HEK293 (cell line): ENCODE data around the gene WBP1.

Experiments used
- CTCF ChIA-PET: fragments of 350-600 bp; formaldehyde crosslinking; extraction: SDS; loops from one replicate; lab custom pipeline; 2021; ENCODE audit warnings: antibody characterized with exemption; lab: Yijun Ruan, JAX
- POLR2A ChIA-PET: fragments of 300-600 bp; formaldehyde crosslinking; extraction: SDS; loops from one replicate; lab custom pipeline; 2020; ENCODE audit warnings: antibody characterized with exemption, inconsistent platforms; lab: Yijun Ruan, JAX
- H3K27ac ChIP-seq: fragments of 200-500 bp; sonication (Bioruptor generic); 2 replicates; pipeline ENCODE4 v1.5.1; 2014; ENCODE audit warnings: low read depth, low read length, control low read depth, inconsistent platforms; ENCODE audit errors: extremely low read depth
- H3K36me3 ChIP-seq, 2 experiments: fragments of 200-500 bp in 1 of 2; sonication (Bioruptor generic) in 1 of 2; 1 replicate in 1 of 2; 2 replicates in 1 of 2; pipeline ENCODE4 v1.5.1; 2014 to 2017; ENCODE audit warnings: inconsistent platforms in 2 of 2, low read length in 2 of 2; ENCODE audit not compliant: control insufficient read depth in 2 of 2, insufficient read depth in 1 of 2
- H3K4me1 ChIP-seq: fragments of 200-500 bp; sonication (Bioruptor generic); 2 replicates; pipeline ENCODE4 v1.5.1; 2014; ENCODE audit warnings: mild to moderate bottlenecking, low read length, inconsistent platforms; ENCODE audit not compliant: control insufficient read depth, insufficient read depth
- H3K4me3 ChIP-seq: 2 replicates; pipeline ENCODE4 v1.5.1; 2011; ENCODE audit warnings: low read depth, mild to moderate bottlenecking, control low read depth, low read length, moderate library complexity
- H3K9me3 ChIP-seq: fragments of 200-500 bp; sonication (Bioruptor generic); 2 replicates; pipeline ENCODE4 v1.5.1; 2014; ENCODE audit warnings: low read depth, low read length, inconsistent platforms; ENCODE audit not compliant: control insufficient read depth, insufficient read depth
- FEZF1 ChIP-seq: fragments of 450-650 bp; formaldehyde crosslinking; IDR thresholded peaks from 2 replicates; pipeline ENCODE4 v1.5.1; 2016; ENCODE audit warnings: missing biosample characterization, missing genetic modification characterization
- HOXD13 ChIP-seq: sonication (generic); formaldehyde crosslinking; IDR thresholded peaks from 2 replicates; pipeline ENCODE4 v1.8.0; 2022; ENCODE audit warnings: missing genetic modification reagents, borderline replicate concordance
- KLF7 ChIP-seq: fragments of 450-650 bp; formaldehyde crosslinking; IDR thresholded peaks from 2 replicates; pipeline ENCODE4 v1.5.1; 2016; ENCODE audit warnings: missing biosample characterization, missing genetic modification characterization, borderline replicate concordance
- PRDM1 ChIP-seq: fragments of 450-650 bp; formaldehyde crosslinking; IDR thresholded peaks from 2 replicates; pipeline ENCODE4; 2016; ENCODE audit warnings: missing biosample characterization, missing genetic modification characterization
- REPIN1 ChIP-seq: fragments of 450-650 bp; formaldehyde crosslinking; IDR thresholded peaks from 2 replicates; pipeline ENCODE4 v1.5.1; 2017; ENCODE audit warnings: missing biosample characterization, missing genetic modification characterization, low read depth
- SP3 ChIP-seq: fragments of 450-650 bp; formaldehyde crosslinking; IDR thresholded peaks from 2 replicates; pipeline ENCODE4 v1.5.1; 2016; ENCODE audit warnings: missing biosample characterization, missing genetic modification characterization
- ZFP37 ChIP-seq: fragments of 450-650 bp; formaldehyde crosslinking; IDR thresholded peaks from 2 replicates; pipeline ENCODE4 v1.5.1; 2016; ENCODE audit warnings: missing biosample characterization, missing genetic modification characterization
- ZNF114 ChIP-seq: fragments of 450-650 bp; formaldehyde crosslinking; IDR thresholded peaks from 2 replicates; pipeline ENCODE4 v1.5.0; 2017; ENCODE audit warnings: missing biosample characterization, missing genetic modification characterization
- ZNF133 ChIP-seq: fragments of 450-650 bp; formaldehyde crosslinking; IDR thresholded peaks from 2 replicates; pipeline ENCODE4 v1.5.1; 2016; ENCODE audit warnings: missing biosample characterization, missing genetic modification characterization
- ZNF23 ChIP-seq: fragments of 450-650 bp; formaldehyde crosslinking; IDR thresholded peaks from 2 replicates; pipeline ENCODE4 v1.5.1; 2016; ENCODE audit warnings: missing biosample characterization, missing genetic modification characterization, borderline replicate concordance
- ZNF404 ChIP-seq: fragments of 450-650 bp; formaldehyde crosslinking; IDR thresholded peaks from 2 replicates; pipeline ENCODE4 v1.5.1; 2017; ENCODE audit warnings: missing biosample characterization, missing genetic modification characterization
- ZNF433 ChIP-seq: fragments of 450-650 bp; formaldehyde crosslinking; IDR thresholded peaks from 2 replicates; pipeline ENCODE4 v1.5.1; 2016; ENCODE audit warnings: missing biosample characterization, missing genetic modification characterization, low read depth
- ZNF514 ChIP-seq: fragments of 450-650 bp; formaldehyde crosslinking; IDR thresholded peaks from 2 replicates; pipeline ENCODE4 v1.5.1; 2016; ENCODE audit warnings: missing biosample characterization, missing genetic modification characterization
- ZNF558 ChIP-seq: fragments of 450-650 bp; formaldehyde crosslinking; IDR thresholded peaks from 2 replicates; pipeline ENCODE4 v1.5.1; 2016; ENCODE audit warnings: missing biosample characterization, missing genetic modification characterization
- ZNF571 ChIP-seq: fragments of 450-650 bp; formaldehyde crosslinking; IDR thresholded peaks from 2 replicates; pipeline ENCODE4 v1.5.0; 2017; ENCODE audit warnings: missing biosample characterization, missing genetic modification characterization
- ZNF596 ChIP-seq: fragments of 450-650 bp; IDR thresholded peaks from 2 replicates; pipeline ENCODE4 v1.5.0; 2018; ENCODE audit warnings: missing biosample characterization, mild to moderate bottlenecking, missing genetic modification characterization, moderate library complexity
- ZNF610 ChIP-seq: fragments of 450-650 bp; formaldehyde crosslinking; IDR thresholded peaks from 2 replicates; pipeline ENCODE4 v1.5.1; 2016; ENCODE audit warnings: missing biosample characterization, missing genetic modification characterization, borderline replicate concordance
- ZNF621 ChIP-seq: fragments of 450-650 bp; formaldehyde crosslinking; IDR thresholded peaks from 2 replicates; pipeline ENCODE4 v1.5.1; 2017; ENCODE audit warnings: missing biosample characterization, missing genetic modification characterization
- ZNF660 ChIP-seq: fragments of 450-650 bp; IDR thresholded peaks from 2 replicates; pipeline ENCODE4 v1.5.1; 2018; ENCODE audit warnings: missing biosample characterization, mild to moderate bottlenecking, missing genetic modification characterization
- ZNF664 ChIP-seq: fragments of 450-650 bp; formaldehyde crosslinking; IDR thresholded peaks from 2 replicates; pipeline ENCODE4 v1.5.1; 2016; ENCODE audit warnings: missing biosample characterization, missing genetic modification characterization
- ZNF670 ChIP-seq: fragments of 450-650 bp; formaldehyde crosslinking; IDR thresholded peaks from 2 replicates; pipeline ENCODE4 v1.5.1; 2016; ENCODE audit warnings: missing biosample characterization, missing genetic modification characterization, low read depth
- ZNF777 ChIP-seq: fragments of 450-650 bp; formaldehyde crosslinking; IDR thresholded peaks from 2 replicates; pipeline ENCODE4 v1.5.1; 2017; ENCODE audit warnings: missing biosample characterization, missing genetic modification characterization, borderline replicate concordance
- ZSCAN30 ChIP-seq: fragments of 450-650 bp; IDR thresholded peaks from 2 replicates; pipeline ENCODE4 v1.5.1; 2018; ENCODE audit warnings: missing biosample characterization, mild to moderate bottlenecking, missing genetic modification characterization, moderate library complexity
- TF ChIP-seq, protein P1 (sequence below): fragments of 450-650 bp; formaldehyde crosslinking; IDR thresholded peaks from 2 replicates; pipeline ENCODE4; 2016; ENCODE audit warnings: missing biosample characterization, missing genetic modification characterization
- TF ChIP-seq, protein P2 (sequence below): fragments of 450-650 bp; IDR thresholded peaks from 2 replicates; pipeline ENCODE4 v1.5.1; 2018; ENCODE audit warnings: missing biosample characterization, mild to moderate bottlenecking, missing genetic modification characterization
- TF ChIP-seq, protein P3 (sequence below): fragments of 450-650 bp; formaldehyde crosslinking; IDR thresholded peaks from 2 replicates; pipeline ENCODE4 v1.5.1; 2016; ENCODE audit warnings: missing biosample characterization, missing genetic modification characterization
- TF ChIP-seq, protein P4 (sequence below): fragments of 450-650 bp; formaldehyde crosslinking; IDR thresholded peaks from 2 replicates; pipeline ENCODE4 v1.5.1; 2016; ENCODE audit warnings: missing biosample characterization, missing genetic modification characterization
- TF ChIP-seq, protein P5 (sequence below): fragments of 450-650 bp; formaldehyde crosslinking; IDR thresholded peaks from 2 replicates; pipeline ENCODE4 v1.5.1; 2016; ENCODE audit warnings: missing biosample characterization, missing genetic modification characterization

The WBP1 gene

DNA sequence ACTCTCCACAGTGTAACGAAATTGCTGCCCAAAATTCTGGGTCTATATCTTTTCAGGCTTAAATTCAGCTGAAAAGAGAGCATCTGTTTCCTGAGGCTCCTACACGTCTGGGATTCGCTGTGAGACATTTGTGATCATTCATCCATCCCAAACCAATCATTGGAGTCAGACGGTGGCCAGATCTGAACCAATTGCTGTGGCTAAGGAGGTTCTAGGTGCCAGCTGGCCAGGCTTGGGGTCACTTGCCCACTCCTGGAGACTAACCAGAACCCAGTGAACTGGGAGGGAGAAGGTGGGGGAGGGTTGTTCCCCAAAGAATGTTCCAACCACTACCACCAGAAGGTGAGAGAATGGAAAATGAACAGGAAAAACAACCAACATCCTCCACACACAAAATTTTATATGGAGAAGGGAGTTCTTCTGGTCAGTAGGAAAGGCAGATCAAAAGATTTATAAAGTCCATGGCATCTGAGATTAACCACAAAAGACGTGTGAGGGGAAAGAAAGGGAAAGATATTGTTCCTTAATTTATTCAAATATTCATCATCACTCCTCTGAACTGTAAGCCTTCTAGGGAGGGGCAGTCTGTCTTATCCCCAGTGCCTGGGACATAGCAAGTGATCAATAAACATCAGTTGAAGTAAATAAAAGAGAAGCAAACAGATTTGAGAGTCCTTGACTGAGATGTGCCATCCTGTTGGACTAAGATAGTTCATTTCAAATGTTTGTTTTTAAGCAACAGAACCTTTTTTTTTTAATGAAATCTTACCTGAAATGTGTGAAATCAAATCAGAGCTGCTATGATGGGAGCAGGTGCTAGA is 13.5 kb upstream of the WBP1 start:
- ChIA-PET CTCF (interaction anchor here (0.6 kb wide), 2 partner anchors 13 to 669 kb away, joined by 3 read pairs; no protein-coding TSS in a partner anchor), POLR2A (interaction anchor here (0.8 kb wide), 1 partner anchor 13 kb away, joined by 4 read pairs; the partner anchor contains the start of gene WBP1)
- peaks cover 7% of the 10 kb centered on the region for H3K4me1 ChIP-seq
- TF ChIP-seq ZNF433 (tag by site-specific recombination): no peak
- no peak for TF ChIP-seq REPIN1
- 0 out of 2 replicates have a peak, but pooled peaks have one; percentile 9 for TF ChIP-seq ZNF664
- no peak for TF ChIP-seq ZNF558
- peak; percentile 27; the same call in 1 of the 2 replicates for TF ChIP-seq FEZF1 (tag by site-specific recombination)
- TF ChIP-seq KLF7 (tag by site-specific recombination): no peak
- TF ChIP-seq HOXD13 (CRISPR knock-in tag): no peak
- no peak for TF ChIP-seq ZSCAN30 (tag by site-specific recombination)
- TF ChIP-seq, protein P1, sequence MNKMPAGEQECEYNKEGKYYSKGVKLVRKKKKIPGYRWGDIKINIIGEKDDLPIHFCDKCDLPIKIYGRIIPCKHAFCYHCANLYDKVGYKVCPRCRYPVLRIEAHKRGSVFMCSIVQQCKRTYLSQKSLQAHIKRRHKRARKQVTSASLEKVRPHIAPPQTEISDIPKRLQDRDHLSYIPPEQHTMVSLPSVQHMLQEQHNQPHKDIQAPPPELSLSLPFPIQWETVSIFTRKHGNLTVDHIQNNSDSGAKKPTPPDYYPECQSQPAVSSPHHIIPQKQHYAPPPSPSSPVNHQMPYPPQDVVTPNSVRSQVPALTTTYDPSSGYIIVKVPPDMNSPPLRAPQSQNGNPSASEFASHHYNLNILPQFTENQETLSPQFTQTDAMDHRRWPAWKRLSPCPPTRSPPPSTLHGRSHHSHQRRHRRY (tag by site-specific recombination): no peak
- TF ChIP-seq ZNF571 (tag by site-specific recombination): no peak
- TF ChIP-seq ZNF596 (tag by site-specific recombination): no peak
- no peak for TF ChIP-seq ZNF777 (tag by site-specific recombination)
- no peak for TF ChIP-seq ZNF660 (tag by site-specific recombination)
- TF ChIP-seq ZNF670 (tag by site-specific recombination): no peak
- TF ChIP-seq ZNF610 (tag by site-specific recombination): no peak
- TF ChIP-seq, all 188 proteins: peak for 2
- Histone ChIP-seq H3K36me3 (peaks cover 0 to 2% of the 10 kb centered on the region in 2 experiments; a peak in 1 of 3 replicates), H3K27ac (no peak overlapping the region), H3K9me3 (no peaks in the 10 kb centered on the region), H3K4me3 (no peak overlapping the region; the same call in 1 of the 2 replicates)

DNA sequence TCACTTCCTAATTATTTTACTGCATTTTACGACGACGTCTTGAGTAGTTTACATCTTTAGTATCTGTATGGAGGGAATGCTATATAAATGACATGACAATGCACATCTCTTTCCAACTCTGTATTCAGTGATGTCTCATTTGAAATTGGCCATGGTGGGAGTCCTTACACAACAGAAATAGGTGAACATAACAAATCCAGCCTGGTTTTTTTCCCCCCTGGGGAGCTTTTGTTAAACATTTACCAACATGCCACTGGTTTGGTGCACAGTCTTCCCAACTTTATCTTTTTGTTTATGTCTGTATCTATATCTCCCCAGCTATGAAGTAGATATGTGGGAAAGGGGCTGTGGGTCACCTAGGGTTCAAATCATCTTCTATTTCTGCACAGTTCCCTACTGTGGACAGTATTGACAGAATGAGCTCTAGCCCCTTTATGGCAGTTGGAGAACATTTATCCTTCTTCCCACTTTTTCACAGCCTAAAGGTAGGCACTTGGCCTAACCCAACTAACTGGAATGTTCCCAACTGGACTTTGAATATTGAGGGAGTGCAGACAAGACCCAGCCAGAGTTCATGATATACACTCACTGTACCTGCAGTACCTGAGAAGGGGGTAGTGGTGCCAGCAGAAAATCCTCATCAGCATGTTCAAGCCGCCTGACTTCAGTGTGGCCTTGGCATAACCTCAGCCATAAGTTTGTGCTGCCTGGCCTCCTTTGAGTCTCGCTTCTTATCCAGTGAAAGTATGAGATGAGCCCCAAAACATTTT is 10.8 kb upstream of the WBP1 start:
- Histone ChIP-seq H3K4me3 (no peak overlapping the region), H3K27ac (no peak overlapping the region), H3K4me1 (peaks cover 7% of the 10 kb centered on the region), H3K9me3 (no peaks in the 10 kb centered on the region), H3K36me3 (no peaks in the 10 kb centered on the region)
- ChIA-PET POLR2A (no interaction called here), CTCF (interaction anchor here (0.7 kb wide), 1 partner anchor 620 kb away, joined by 3 read pairs; no protein-coding TSS in a partner anchor)
- TF ChIP-seq ZNF114 (tag by site-specific recombination) (no peak), PRDM1 (tag by site-specific recombination) (no peak), ZNF133 (tag by site-specific recombination) (no peak), ZNF404 (tag by site-specific recombination) (no peak), SP3 (no peak), ZNF514 (tag by site-specific recombination) (no peak), ZNF23 (tag by site-specific recombination) (no peak), ZNF621 (tag by site-specific recombination) (no peak), ZFP37 (tag by site-specific recombination) (no peak)
- TF ChIP-seq, protein P2, sequence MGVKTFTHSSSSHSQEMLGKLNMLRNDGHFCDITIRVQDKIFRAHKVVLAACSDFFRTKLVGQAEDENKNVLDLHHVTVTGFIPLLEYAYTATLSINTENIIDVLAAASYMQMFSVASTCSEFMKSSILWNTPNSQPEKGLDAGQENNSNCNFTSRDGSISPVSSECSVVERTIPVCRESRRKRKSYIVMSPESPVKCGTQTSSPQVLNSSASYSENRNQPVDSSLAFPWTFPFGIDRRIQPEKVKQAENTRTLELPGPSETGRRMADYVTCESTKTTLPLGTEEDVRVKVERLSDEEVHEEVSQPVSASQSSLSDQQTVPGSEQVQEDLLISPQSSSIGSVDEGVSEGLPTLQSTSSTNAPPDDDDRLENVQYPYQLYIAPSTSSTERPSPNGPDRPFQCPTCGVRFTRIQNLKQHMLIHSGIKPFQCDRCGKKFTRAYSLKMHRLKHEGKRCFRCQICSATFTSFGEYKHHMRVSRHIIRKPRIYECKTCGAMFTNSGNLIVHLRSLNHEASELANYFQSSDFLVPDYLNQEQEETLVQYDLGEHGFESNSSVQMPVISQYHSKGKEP (tag by site-specific recombination): no peak
- TF ChIP-seq, protein P3, sequence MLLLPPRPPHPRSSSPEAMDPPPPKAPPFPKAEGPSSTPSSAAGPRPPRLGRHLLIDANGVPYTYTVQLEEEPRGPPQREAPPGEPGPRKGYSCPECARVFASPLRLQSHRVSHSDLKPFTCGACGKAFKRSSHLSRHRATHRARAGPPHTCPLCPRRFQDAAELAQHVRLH (tag by site-specific recombination): no peak
- TF ChIP-seq, protein P4, sequence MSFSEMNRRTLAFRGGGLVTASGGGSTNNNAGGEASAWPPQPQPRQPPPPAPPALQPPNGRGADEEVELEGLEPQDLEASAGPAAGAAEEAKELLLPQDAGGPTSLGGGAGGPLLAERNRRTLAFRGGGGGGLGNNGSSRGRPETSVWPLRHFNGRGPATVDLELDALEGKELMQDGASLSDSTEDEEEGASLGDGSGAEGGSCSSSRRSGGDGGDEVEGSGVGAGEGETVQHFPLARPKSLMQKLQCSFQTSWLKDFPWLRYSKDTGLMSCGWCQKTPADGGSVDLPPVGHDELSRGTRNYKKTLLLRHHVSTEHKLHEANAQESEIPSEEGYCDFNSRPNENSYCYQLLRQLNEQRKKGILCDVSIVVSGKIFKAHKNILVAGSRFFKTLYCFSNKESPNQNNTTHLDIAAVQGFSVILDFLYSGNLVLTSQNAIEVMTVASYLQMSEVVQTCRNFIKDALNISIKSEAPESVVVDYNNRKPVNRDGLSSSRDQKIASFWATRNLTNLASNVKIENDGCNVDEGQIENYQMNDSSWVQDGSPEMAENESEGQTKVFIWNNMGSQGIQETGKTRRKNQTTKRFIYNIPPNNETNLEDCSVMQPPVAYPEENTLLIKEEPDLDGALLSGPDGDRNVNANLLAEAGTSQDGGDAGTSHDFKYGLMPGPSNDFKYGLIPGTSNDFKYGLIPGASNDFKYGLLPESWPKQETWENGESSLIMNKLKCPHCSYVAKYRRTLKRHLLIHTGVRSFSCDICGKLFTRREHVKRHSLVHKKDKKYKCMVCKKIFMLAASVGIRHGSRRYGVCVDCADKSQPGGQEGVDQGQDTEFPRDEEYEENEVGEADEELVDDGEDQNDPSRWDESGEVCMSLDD (tag by site-specific recombination): no peak
- TF ChIP-seq, protein P5, sequence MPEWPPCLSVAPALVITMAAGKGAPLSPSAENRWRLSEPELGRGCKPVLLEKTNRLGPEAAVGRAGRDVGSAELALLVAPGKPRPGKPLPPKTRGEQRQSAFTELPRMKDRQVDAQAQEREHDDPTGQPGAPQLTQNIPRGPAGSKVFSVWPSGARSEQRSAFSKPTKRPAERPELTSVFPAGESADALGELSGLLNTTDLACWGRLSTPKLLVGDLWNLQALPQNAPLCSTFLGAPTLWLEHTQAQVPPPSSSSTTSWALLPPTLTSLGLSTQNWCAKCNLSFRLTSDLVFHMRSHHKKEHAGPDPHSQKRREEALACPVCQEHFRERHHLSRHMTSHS (tag by site-specific recombination): no peak
